22Rv1 (cell line): ENCODE results near the gene TFE3.

Source experiments
- H3K27ac ChIP-seq: fragments of 450-650 bp; 2 replicates; pipeline ENCODE4 v1.5.1; 2017
- ZFX ChIP-seq: fragments of 450-650 bp; IDR thresholded peaks from 2 replicates; pipeline ENCODE4 v1.6.1; 2017; ENCODE audit warnings: antibody characterized with exemption, borderline replicate concordance
- TF ChIP-seq, protein P1 (sequence below): fragments of 450-650 bp; IDR thresholded peaks from 2 replicates; pipeline ENCODE4 v1.5.1; 2017; ENCODE audit warnings: mild to moderate bottlenecking

Gene TFE3

DNA sequence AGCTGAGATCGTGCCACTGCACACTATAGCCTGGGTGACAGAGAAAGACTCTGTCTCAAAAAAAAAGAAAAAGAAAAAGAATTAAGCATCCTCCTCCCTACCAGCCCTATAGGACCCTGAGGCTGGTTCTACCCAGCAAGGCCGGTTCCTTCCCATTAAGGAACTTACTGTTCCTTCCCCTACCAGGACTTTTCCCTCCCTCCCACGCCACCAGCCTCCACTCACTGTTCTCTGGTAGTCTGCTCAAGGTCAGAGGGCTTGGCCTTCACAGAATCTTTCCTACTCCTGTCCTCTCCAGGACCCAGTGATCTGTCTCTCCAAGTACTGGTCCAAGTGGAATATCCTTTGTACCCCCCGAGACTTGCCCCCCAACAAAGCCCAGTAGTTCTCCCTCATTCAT lies 42.5 kb downstream of the TFE3 start:
- TF ChIP-seq, protein P1, sequence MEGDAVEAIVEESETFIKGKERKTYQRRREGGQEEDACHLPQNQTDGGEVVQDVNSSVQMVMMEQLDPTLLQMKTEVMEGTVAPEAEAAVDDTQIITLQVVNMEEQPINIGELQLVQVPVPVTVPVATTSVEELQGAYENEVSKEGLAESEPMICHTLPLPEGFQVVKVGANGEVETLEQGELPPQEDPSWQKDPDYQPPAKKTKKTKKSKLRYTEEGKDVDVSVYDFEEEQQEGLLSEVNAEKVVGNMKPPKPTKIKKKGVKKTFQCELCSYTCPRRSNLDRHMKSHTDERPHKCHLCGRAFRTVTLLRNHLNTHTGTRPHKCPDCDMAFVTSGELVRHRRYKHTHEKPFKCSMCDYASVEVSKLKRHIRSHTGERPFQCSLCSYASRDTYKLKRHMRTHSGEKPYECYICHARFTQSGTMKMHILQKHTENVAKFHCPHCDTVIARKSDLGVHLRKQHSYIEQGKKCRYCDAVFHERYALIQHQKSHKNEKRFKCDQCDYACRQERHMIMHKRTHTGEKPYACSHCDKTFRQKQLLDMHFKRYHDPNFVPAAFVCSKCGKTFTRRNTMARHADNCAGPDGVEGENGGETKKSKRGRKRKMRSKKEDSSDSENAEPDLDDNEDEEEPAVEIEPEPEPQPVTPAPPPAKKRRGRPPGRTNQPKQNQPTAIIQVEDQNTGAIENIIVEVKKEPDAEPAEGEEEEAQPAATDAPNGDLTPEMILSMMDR: no peak
- TF ChIP-seq ZFX: no peak
- no peak overlapping the region for H3K27ac ChIP-seq

DNA sequence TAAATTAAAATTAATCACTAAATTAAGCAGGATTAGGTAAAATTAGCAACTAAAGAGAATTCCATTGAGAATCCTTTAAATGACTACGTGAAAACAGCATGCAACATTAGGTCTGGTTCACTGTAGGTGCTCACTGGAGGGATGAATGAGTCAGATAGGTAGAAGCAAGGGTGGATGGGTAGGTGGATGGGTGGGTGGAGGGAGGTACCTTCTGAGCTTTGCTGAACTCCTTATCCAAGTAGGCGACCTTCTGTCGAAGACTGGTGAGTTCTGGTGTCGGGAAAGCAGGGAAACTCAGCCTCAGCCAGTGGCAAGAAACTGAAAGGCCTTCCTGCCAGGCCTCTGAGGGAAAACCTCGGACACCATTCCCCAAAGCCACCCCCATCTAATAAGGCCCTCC lies 44.1 kb downstream of the TFE3 start:
- TF ChIP-seq ZFX: no peak
- TF ChIP-seq, protein P1: no peak
- no peak overlapping the region for H3K27ac ChIP-seq

DNA sequence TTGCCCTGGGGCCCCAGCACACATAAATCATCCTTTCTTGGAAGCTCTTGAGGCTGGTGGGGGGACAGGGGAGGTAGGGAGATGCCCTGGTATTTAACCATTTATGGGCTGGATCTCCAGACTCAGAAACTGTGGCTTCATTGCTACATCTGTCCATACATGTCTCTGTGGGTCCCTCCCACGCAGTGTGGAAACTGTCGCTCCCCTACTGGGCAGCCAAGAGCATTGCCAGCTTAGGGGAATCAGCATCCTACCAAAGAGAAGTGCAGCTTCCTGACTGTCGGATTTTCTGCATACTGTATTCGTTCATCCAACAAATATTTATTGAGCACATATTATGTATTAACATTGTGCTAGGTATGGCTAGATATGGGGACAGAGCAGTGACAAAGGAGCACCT lies 44.8 kb downstream of the TFE3 start:
- TF ChIP-seq, protein P1: no peak
- TF ChIP-seq ZFX: no peak
- no peak overlapping the region for H3K27ac ChIP-seq

DNA sequence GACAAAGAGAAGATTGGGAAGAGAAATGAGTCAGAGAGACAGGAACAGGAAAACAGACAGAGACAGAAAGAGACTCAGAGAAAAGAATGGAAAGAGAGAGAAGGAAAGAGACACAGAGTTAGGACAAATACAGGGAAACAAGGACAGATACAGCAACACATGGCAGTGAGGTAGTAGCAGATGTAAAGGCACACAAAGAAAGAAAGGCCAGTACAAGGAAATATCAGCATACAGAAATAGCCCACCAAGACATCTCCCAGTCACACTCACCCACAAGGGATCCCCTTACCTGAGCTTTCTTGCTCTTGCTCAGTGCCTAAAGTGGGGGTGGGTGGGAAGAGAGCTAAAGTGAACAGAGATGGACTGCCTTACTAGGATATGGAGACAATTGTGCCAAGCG lies 45.3 kb downstream of the TFE3 start:
- TF ChIP-seq, protein P1: no peak
- TF ChIP-seq ZFX: no peak
- no peak overlapping the region for H3K27ac ChIP-seq

DNA sequence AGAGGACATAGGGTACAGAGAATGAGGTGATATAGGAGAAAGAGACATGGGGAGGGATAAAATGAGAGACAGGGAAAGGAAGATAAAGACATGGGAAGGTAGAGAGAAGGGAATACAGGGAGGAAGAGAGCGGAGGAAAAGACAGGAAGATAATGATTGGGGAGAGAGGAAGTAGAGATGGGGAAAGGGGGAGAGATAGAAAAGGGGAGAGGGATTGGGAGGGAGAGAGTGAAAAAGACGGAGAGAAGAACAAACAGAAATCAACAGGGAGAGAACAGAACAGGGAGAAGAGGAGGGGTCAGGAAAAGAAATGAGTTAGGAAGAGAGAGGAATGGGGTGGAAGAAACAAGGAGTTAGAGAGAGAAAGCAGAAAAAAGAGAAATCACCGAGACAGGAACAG lies 45.7 kb downstream of the TFE3 start:
- TF ChIP-seq, protein P1: no peak
- no peak for TF ChIP-seq ZFX
- no peak overlapping the region for H3K27ac ChIP-seq

DNA sequence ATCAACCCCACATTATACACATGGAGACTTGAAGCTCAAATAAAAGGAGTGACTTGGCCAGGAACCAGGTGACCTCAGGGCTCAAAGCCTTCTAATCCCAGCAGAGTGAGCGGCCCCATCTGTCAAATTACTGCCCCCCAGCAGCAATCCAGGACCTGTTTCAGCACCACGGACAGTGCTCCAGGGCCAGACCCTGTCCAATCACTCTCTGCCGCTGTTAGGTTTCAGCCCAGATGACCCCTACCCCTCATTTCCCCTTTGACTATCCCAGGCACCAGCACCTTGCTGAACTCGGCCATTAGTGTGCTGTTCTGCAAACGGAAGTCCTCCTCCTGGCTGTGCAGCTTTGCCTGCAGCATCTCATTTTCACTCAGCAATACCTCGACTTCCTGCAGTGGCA lies 46.2 kb downstream of the TFE3 start:
- H3K27ac ChIP-seq: no peak overlapping the region
- TF ChIP-seq, protein P1: no peak
- no peak for TF ChIP-seq ZFX

DNA sequence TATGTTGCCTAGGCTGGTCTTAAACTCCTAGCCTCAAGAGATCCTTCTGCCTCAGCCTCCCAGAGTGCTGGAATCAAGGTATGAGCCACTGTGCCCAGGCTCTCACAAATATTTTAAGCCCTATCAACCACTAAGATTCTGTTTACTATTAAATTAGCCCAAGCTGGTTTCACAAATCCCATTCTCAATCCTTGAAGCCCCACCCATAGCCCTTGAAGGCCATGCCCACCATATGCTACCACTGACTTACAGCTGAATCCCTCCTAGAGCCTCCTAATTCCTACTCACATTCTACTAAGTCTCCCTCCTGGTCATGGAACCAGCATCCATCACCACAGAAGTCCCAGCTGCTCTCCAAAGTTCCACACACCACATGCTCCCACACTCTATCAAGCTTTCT lies 50.8 kb downstream of the TFE3 start:
- H3K27ac ChIP-seq: no peak overlapping the region
- TF ChIP-seq, protein P1: no peak
- no peak for TF ChIP-seq ZFX
